Neuron (in vitro differentiated cells): ENCODE results near the gene BTRC.
A peak's percentile ranks its signal among the peaks of the same experiment; 100 is the strongest.
"Not testable (repeated sequence)": the region's sequence is repeated elsewhere in the genome, so short reads cannot be mapped to it uniquely, and the experiment has no call there.

Experiments
- H2AFZ ChIP-seq: one replicate; pipeline ENCODE4 v1.6.1; 2013; ENCODE audit warnings: low read depth, mild to moderate bottlenecking, inconsistent platforms, low read length, moderate library complexity
- H3K27me3 ChIP-seq: one replicate; pipeline ENCODE4 v1.6.1; 2013; ENCODE audit warnings: low read length; ENCODE audit not compliant: insufficient read depth
- H3K36me3 ChIP-seq: one replicate; pipeline ENCODE4 v1.6.1; 2013; ENCODE audit warnings: low read length; ENCODE audit not compliant: insufficient read depth
- H3K4me1 ChIP-seq: one replicate; pipeline ENCODE4 v1.6.1; 2013; ENCODE audit warnings: low read length; ENCODE audit not compliant: insufficient read depth
- H3K4me3 ChIP-seq: 2 replicates; pipeline ENCODE4 v1.5.1; 2013; ENCODE audit warnings: mild to moderate bottlenecking, low read length, moderate library complexity
- H3K9me3 ChIP-seq: one replicate; pipeline ENCODE4 v1.6.1; 2013; ENCODE audit warnings: low read length

BTRC gene

DNA sequence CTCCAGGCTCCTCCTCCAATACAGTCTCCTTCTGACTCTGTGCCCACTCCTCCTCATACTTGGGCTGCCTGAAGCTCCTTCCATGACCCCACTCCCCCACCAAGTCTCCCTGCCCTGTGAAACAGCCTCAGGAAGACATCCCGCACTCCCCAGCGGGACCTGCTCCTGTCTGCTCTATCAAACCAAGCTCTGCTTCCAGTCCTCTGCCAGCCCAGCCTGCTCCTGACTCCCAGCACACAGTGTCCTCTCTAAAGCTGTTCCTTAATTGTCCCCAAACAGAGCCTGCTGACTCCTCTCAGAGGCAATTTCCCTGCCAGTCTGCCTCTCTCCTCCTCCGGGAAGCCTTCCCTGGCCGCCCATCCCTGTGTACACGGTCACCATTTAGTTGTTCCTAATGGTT lies 224.2 kb downstream of the BTRC start:
- H3K4me1 ChIP-seq: no peaks in the 10 kb centered on the region

GRCh38 chr10:101578803-101579515 lies 225.0 kb downstream of the BTRC start:
- Histone ChIP-seq H3K27me3 (no peaks in the 10 kb centered on the region), H3K36me3 (peaks cover 25% of the 10 kb centered on the region), H2AFZ (no peak overlapping the region), H3K9me3 (no peaks in the 10 kb centered on the region), H3K4me3 (no peak overlapping the region), H3K4me1 (no peaks in the 10 kb centered on the region)

More for the DNA sequence above, 224.2 kb downstream of the BTRC start:
- H3K36me3 ChIP-seq: peaks cover 22% of the 10 kb centered on the region
- H3K4me3 ChIP-seq: no peak overlapping the region
- H3K9me3 ChIP-seq: no peaks in the 10 kb centered on the region
- no peaks in the 10 kb centered on the region for H3K27me3 ChIP-seq
- no peak overlapping the region for H2AFZ ChIP-seq

GRCh38 chr10:101579516-101579870 lies 225.5 kb downstream of the BTRC start:
- H3K27me3 ChIP-seq: no peaks in the 10 kb centered on the region
- peaks cover 28% of the 10 kb centered on the region for H3K36me3 ChIP-seq
- no peak overlapping the region for H2AFZ ChIP-seq
- no peaks in the 10 kb centered on the region for H3K4me1 ChIP-seq
- no peaks in the 10 kb centered on the region for H3K9me3 ChIP-seq
- H3K4me3 ChIP-seq: no peak overlapping the region

DNA sequence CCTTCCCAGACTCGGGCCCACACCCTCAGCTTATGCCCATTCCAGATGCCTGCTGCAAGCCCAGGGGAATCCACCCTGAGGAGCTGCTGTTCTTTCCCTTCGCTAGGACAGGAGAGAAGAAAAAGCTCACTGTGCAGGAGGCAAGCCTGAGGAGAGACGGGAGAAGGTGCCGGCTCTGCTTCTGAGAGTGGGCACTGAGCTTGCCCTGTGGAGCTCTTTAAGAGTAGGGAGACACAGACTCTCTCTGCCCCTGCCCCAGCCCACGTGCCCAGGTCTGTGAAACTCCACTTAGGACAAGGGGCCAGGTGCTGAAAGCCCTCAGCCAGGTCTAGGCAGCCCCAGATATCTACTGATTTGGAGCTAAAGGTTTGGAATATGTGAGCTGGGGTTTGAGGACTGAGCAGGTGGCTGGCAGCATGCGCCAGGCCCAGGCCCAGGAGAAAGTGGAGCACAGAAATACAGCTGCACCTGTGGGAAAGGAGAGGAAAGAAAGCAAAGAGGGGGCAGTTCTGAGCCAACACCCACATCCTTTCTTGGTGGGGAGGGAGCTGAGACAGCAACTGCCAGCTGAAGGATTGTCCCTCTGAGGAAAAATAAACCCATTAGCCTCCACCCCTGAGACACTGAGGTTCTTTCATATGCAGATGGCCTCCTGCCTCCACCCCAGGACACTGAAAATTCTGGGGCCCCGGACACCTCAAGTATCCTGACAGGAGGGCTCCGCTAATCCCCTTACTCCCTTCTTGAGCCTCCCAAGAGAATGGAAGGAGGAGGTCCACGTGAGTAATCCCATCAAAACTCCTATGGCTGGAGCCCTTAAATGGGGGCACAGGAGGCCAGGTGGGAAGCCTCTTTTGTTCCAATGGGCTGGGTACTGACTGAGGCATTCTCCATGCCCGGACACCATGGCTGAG lies 226.8 kb downstream of the BTRC start:
- H3K4me3 ChIP-seq: no peak overlapping the region
- peaks cover 38% of the 10 kb centered on the region for H3K36me3 ChIP-seq
- H2AFZ ChIP-seq: no peak overlapping the region

DNA sequence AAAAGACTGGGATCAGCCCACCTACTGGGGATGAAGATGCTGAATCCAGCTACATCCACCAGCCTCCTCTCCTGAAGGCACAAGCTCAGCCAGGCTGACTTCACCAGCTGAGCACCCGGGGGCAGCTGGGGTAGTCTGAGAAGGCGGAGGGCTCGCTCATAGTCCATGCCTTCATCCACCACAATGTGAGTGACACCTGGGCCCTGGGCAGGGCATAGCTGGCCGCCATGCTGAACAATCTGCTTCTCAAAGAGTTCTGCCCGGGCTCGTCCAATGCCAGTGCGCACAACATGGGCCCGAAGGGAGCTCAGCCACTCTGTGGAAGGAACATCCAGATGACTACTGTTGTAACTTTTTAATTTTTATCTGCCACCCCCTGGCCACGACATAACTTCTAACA lies 231.9 kb downstream of the BTRC start:
- no peak overlapping the region for H2AFZ ChIP-seq
- H3K9me3 ChIP-seq: no peaks in the 10 kb centered on the region
- H3K36me3 ChIP-seq: peaks cover 23% of the 10 kb centered on the region
- no peak overlapping the region for H3K4me3 ChIP-seq
- H3K27me3 ChIP-seq: no peaks in the 10 kb centered on the region
- peaks cover 20% of the 10 kb centered on the region for H3K4me1 ChIP-seq

More for the DNA sequence above, 226.8 kb downstream of the BTRC start:
- Histone ChIP-seq H3K27me3 (no peaks in the 10 kb centered on the region), H3K9me3 (no peaks in the 10 kb centered on the region), H3K4me1 (no peaks in the 10 kb centered on the region)

GRCh38 chr10:101587725-101588653 lies 234.0 kb downstream of the BTRC start, which contains the start of the genes DPCD and POLL:
Gene DPCD, plus strand, starts transcription at chr10:101588321. Its CDS starts 16 bp downstream, at chr10:101588337.
Gene POLL, minus strand, starts transcription at chr10:101588257. Its CDS starts 897 bp downstream, at chr10:101587360.
- Histone ChIP-seq H3K4me1 (peaks cover 20% of the 10 kb centered on the region), H3K36me3 (peaks cover 18% of the 10 kb centered on the region), H3K4me3 (peak within 1 kb of the TSS; percentile 73), H3K9me3 (no peaks in the 10 kb centered on the region), H3K27me3 (no peaks in the 10 kb centered on the region), H2AFZ (peak within 1 kb of the TSS; percentile 83)

DNA sequence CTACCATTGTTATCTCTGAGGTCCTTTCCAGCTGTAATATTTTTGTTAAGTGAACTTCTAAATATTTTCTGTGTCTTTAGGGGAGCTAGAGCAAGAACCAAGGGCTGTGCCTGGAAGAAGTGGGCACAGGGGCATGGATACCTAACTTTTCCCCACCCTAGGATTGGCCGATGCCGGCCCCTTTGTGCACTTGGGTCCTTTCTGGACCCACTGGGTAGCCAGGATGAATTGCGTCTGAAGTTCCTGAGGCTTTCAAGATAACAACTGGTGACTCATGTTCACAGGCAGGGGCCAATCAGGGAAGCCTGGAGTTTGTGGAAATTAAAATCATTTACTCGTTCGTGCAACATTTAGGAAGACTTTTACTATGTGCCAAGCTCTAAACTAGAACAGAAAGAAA lies 234.9 kb downstream of the BTRC start:
- Histone ChIP-seq H3K4me3 (peak overlapping the region; percentile 73), H3K4me1 (peaks cover 20% of the 10 kb centered on the region)

GRCh38 chr10:101593331-101593730 lies 239.4 kb downstream of the BTRC start:
- not testable (repeated sequence) for H3K36me3 ChIP-seq, H3K4me3 ChIP-seq, H2AFZ ChIP-seq, H3K27me3 ChIP-seq, H3K9me3 ChIP-seq, H3K4me1 ChIP-seq

More for the DNA sequence above, 234.9 kb downstream of the BTRC start:
- H3K9me3 ChIP-seq: no peaks in the 10 kb centered on the region
- H2AFZ ChIP-seq: peak overlapping the region; percentile 5
- H3K36me3 ChIP-seq: peaks cover 14% of the 10 kb centered on the region
- no peaks in the 10 kb centered on the region for H3K27me3 ChIP-seq

- no peaks in the 10 kb centered on the region for H3K27me3 ChIP-seq
- no peak overlapping the region for H2AFZ ChIP-seq
- H3K9me3 ChIP-seq: no peaks in the 10 kb centered on the region
- H3K4me1 ChIP-seq: no peaks in the 10 kb centered on the region
- H3K4me3 ChIP-seq: no peak overlapping the region
- H3K36me3 ChIP-seq: peaks cover 6% of the 10 kb centered on the region
Observed at GRCh38 chr10:101595591-101596433, 241.8 kb downstream of the BTRC start.

DNA sequence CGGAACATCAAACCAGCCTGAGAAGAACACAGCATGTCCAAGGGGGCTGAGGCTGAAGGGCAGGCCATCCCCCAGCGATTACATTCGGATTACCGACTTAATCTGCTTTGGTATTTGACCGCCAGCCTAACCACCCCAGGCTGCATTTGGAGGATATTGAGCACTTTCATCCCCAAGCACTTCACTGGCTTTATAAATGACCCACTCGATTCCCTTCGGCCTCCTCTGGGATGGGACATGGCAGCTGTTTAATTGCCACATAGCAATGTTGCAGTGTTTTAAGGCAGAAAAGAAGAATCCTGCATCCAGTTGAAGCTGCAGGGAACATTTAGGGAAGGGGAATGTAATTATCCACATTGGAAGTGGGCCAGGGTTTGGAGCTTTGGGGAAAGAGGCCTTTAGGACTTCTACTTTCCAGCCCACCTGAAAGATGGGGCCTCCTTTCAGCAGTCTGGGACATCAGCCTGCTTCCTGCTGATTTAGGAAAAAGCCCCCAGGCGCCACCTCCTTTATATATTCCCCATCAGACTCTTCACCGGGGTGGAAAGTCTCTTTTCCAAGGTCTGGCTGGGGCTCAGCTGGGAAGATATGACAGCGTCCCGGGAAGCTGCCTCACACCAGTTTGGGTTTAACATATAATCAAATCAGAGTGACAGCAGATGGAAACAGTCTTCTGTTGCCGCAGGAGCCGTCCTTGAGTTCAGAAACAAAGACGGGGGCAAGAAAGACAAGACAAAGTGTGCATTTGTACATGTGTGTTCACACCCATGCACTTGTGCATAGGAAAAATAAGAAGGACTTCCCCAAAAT lies 243.3 kb downstream of the BTRC start:
- Histone ChIP-seq H3K4me1 (no peaks in the 10 kb centered on the region), H3K36me3 (peaks cover 6% of the 10 kb centered on the region), H3K9me3 (no peaks in the 10 kb centered on the region), H3K27me3 (no peaks in the 10 kb centered on the region), H3K4me3 (no peak overlapping the region), H2AFZ (no peak overlapping the region)

DNA sequence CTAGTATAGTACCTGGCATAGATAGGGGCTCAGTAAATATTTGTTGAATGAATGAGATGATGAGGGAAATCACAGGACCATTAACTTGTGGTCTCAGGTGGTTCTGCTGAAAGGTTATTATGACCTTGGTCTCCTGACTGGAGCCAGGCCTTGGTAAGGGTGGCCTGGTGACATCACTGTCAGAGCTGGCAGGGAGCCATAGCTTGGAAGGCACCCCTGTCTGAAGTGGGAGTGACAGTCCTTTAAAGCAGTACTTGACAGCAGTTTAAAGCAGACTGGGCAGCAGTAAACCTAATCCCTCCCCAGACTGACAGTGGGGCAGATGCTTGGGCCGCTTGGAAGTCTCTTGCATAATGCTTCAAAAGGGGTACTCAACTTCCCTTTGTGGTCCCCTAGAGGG lies 247.6 kb downstream of the BTRC start:
- Histone ChIP-seq H3K36me3 (peaks cover 6% of the 10 kb centered on the region), H3K27me3 (no peaks in the 10 kb centered on the region), H3K9me3 (no peaks in the 10 kb centered on the region), H3K4me3 (no peak overlapping the region), H3K4me1 (no peaks in the 10 kb centered on the region), H2AFZ (no peak overlapping the region)
